ENCODE data around the gene ENPP1. TPM values are rescaled to one million over a fixed set of nuclear protein-coding genes. Genes with fewer than 3 reads are reported as not detected.

The ENPP1 gene
- total RNA-seq, 1 donor from 2014 or later = 32.4 TPM

- no peak for TF ChIP-seq CTCF (IDR thresholded peaks at IDR 0.05; ENCODE audit: unreplicated experiment)
- Mint-ChIP-seq H3K27me3 (ENCODE audit: unreplicated experiment) (no peaks in the 10 kb centered on the region), H3K36me3 (ENCODE audit: low read depth, unreplicated experiment) (peaks cover 9% of the 10 kb centered on the region), H3K9me3 (ENCODE audit: unreplicated experiment) (no peaks in the 10 kb centered on the region), H3K27ac (ENCODE audit: unreplicated experiment) (no peak overlapping the region), H3K4me3 (ENCODE audit: unreplicated experiment) (no peak overlapping the region), H3K4me1 (ENCODE audit: unreplicated experiment) (no peaks in the 10 kb centered on the region)
- DNase-seq (ENCODE audit: low spot score) = no peak
Observed at GRCh38 chr6:131876545-131876944, 68.7 kb downstream of the ENPP1 start.

GRCh38 chr6:131877999-131878789 is 70.4 kb downstream of the ENPP1 start:
- Mint-ChIP-seq H3K36me3 (ENCODE audit: low read depth, unreplicated experiment) (peaks cover 9% of the 10 kb centered on the region), H3K27ac (ENCODE audit: unreplicated experiment) (no peak overlapping the region), H3K9me3 (ENCODE audit: unreplicated experiment) (no peaks in the 10 kb centered on the region), H3K4me3 (ENCODE audit: unreplicated experiment) (no peak overlapping the region), H3K27me3 (ENCODE audit: unreplicated experiment) (no peaks in the 10 kb centered on the region), H3K4me1 (ENCODE audit: unreplicated experiment) (no peaks in the 10 kb centered on the region)
- no peak for TF ChIP-seq CTCF (IDR thresholded peaks at IDR 0.05; ENCODE audit: unreplicated experiment)
- DNase-seq (ENCODE audit: low spot score) = no peak

GRCh38 chr6:131883016-131883415 is 75.2 kb downstream of the ENPP1 start:
- TF ChIP-seq CTCF (IDR thresholded peaks at IDR 0.05; ENCODE audit: unreplicated experiment) = no peak
- no peak for DNase-seq (ENCODE audit: low spot score)
- Mint-ChIP-seq H3K4me3 (ENCODE audit: unreplicated experiment) (no peak overlapping the region), H3K4me1 (ENCODE audit: unreplicated experiment) (no peaks in the 10 kb centered on the region), H3K9me3 (ENCODE audit: unreplicated experiment) (no peaks in the 10 kb centered on the region), H3K27ac (ENCODE audit: unreplicated experiment) (no peak overlapping the region), H3K27me3 (ENCODE audit: unreplicated experiment) (no peaks in the 10 kb centered on the region), H3K36me3 (ENCODE audit: low read depth, unreplicated experiment) (peaks cover 4% of the 10 kb centered on the region)

- DNase-seq (ENCODE audit: low spot score) = no peak
- no peaks in the 10 kb centered on the region for H3K27me3 Mint-ChIP-seq (ENCODE audit: unreplicated experiment)
- TF ChIP-seq CTCF (IDR thresholded peaks at IDR 0.05; ENCODE audit: unreplicated experiment) = no peak
- no peak overlapping the region for H3K27ac Mint-ChIP-seq (ENCODE audit: unreplicated experiment)
- H3K4me3 Mint-ChIP-seq (ENCODE audit: unreplicated experiment) = no peak overlapping the region
- no peaks in the 10 kb centered on the region for H3K4me1 Mint-ChIP-seq (ENCODE audit: unreplicated experiment)
- H3K36me3 Mint-ChIP-seq (ENCODE audit: low read depth, unreplicated experiment) = peaks cover 14% of the 10 kb centered on the region
- H3K9me3 Mint-ChIP-seq (ENCODE audit: unreplicated experiment) = no peaks in the 10 kb centered on the region
Observed at GRCh38 chr6:131885237-131885636, 77.4 kb downstream of the ENPP1 start.

- DNase-seq (ENCODE audit: low spot score) = no peak
- Mint-ChIP-seq H3K27ac (ENCODE audit: unreplicated experiment) (no peak overlapping the region), H3K36me3 (ENCODE audit: low read depth, unreplicated experiment) (peaks cover 14% of the 10 kb centered on the region), H3K27me3 (ENCODE audit: unreplicated experiment) (no peaks in the 10 kb centered on the region), H3K9me3 (ENCODE audit: unreplicated experiment) (no peaks in the 10 kb centered on the region), H3K4me1 (ENCODE audit: unreplicated experiment) (no peaks in the 10 kb centered on the region), H3K4me3 (ENCODE audit: unreplicated experiment) (no peak overlapping the region)
- TF ChIP-seq CTCF (IDR thresholded peaks at IDR 0.05; ENCODE audit: unreplicated experiment) = no peak
Observed at GRCh38 chr6:131886517-131886916, 78.7 kb downstream of the ENPP1 start.
